ENCODE data around the gene GSE1. TPM values are rescaled to one million over a fixed set of nuclear protein-coding genes. Genes with fewer than 3 reads are reported as not detected.

GSE1 gene
- total RNA-seq, 1 donor from 2014 or later, result 49.8 TPM

DNA sequence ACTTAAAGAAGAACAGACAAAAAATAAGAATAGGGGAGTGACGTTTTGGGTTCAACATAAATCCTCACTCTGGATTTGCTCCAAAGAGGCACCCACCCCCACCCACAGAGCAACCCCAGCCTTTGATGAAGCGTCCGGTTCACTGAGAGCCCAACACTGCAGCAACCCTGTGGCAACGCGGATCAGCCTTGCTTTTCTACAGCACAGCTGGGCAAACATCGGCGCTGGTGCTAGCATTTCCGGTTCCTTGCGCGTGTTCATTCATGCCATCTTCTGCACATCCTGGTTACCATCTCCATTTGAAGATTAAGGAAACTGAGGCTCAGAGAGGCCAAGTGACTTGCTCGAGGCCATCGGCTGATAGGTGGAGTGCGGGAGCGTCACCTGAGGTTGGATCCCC lies 84.3 kb downstream of the GSE1 start:
- DNase-seq (ENCODE audit: low spot score), result no peak

DNA sequence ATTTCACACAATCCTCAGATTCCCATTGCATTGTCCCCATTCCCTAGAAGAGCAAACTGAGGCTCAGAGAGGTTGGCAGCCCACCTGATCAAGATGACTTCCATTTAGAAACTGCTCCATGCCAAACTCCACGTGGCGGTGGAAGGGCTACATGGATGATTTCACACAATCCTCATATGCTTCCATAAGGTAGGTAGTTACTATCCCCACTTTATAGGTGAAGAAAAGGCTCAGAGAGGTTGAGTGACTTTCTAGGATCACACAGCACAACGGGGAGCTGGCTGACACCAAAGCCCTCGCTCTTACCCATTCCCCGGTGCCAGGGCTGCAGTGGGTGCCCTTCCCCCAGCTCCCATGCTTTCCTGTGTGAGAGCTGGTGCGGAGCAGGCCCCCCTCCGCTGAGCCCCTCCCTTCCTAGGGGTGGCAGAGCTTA lies 85.4 kb downstream of the GSE1 start:
- no peak for DNase-seq (ENCODE audit: low spot score)

DNA sequence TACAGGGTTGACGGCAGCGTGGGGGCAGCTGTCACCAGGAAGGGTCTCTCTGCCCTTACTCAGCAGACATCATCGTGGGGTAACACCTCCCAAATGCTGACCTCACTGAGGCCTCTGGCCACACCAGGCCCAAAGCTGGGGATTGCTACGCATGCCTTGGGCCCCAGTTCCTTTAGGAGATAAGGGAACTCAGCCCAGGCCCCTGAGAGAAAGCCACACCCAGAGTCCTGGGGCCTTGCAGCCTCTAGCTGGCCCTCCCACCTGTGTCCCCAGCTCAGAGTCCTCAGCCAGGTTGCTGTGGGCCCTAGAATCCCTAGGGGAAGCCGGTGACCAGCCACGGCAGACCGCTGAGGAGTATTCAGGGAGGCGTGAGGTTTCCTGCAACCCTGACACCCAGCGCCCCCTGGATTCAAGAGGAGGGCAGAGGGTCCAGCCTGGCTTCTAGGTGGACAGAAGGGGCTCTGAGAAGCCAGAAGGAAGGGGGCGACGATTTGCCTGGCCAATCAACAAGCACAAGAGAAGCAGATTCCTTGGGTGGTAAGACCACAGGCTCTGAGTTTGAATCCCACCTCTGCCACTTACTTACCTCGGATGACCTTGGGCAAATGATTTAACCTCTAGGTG lies 85.9 kb downstream of the GSE1 start:
- DNase-seq (ENCODE audit: low spot score), result no peak

DNA sequence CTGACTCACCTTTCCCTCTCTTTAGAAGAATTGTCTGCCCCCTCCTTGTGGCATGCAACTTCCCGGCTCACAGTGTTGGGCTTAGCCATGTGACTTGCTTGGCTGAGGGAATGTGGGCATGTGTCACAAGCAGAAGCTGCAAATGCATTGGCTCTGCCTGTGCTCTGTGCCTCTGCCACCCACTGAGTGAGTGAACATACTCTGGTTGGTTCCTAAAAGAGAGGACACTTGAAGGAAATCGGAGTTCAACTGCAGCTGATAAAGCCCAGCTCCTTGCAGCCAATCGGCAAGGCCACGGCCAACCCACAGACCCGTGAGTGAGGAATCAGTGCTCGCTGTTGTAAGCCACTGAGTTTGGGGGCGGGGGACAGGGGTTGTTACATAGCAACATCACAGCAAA lies 86.5 kb downstream of the GSE1 start:
- peak; percentile 69 for DNase-seq (ENCODE audit: low spot score)

DNA sequence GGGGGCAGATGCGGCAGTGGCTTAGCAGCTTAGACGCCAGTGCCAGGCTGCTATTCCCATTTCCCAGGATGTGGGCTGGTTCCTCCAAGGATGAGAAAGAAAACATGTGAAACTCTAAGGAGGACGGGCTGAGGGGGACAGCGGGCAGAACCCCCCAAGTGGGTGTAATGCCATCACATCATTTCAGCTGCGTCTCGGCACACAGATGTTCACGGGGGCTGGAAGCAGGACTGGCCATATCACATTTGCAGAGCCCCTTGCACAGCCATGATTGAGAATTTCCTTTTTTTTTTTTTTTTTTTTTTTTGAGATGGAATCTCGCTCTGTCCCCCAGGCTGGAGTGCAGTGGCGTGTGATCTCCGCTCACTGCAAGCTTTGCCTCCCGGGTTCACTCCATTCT lies 90.9 kb downstream of the GSE1 start:
- DNase-seq (ENCODE audit: low spot score), result no peak

DNA sequence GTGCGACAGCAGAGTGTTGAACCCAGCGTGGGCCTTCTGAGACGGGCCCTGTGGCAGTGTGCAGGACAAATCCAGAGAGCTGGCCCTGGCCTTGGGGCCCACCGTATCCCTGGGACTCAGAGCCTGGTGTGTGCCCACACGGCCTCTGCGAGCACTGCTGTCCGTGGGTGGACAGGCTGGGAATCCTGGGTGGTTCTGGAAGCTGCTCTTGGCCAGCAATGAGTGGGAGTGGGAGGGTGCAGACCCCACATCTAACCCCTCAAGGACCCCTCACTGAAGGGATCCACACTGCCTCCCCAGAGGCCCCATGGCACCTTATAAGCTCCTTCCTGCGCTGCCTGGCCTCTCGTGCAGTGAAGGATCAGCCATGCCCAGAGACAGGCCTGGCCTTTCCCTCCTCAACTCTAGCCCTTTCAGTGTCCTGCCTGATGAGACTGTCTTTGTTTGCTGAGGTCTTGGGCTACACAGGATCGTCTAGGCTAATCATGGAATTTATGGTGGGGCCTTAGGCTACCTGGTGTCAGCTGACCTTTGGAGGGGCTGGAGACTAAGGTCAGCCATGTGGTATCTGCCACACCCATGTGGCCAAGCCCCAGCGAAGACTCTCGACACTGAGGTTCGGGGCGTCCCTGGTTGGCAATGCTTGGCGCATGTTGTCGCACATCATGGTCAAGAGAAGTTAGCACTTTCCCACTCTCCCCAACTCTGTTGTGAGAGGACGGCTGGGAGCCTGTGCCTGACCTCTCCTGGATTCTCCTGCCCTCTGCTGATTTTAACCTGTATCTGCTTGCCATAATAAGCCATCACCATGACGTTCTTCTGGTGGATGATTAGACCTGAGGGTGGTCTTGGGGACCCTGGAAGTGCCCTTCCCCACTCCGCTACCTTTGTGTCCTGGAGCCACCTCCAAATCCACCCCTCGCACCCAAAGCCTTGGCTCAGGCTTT lies 92.1 kb downstream of the GSE1 start:
- no peak for DNase-seq (ENCODE audit: low spot score)

DNA sequence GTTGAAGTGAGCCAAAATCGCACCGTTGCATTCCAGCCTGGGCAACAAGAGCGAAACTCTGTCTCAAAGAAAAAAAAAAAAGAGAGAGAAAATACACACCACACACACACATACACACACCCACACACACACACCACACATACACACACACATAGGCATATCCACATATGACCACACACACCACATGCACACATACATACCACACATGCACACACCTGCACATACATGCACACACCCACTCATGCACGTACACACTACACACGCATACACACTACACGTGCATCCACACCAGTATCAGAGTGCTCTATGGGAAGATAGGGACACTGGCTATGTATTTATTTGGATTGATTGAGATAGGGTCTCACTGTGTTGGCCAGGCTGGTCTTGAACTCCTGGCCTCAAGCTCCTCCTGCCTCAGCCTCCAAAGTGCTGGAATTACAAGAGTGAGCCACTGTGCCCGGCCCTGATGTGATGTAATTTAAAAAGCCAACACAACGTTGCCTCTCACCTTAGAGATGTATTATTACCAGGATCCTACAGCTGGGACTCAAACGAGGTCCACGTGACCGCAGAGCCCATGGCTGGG lies 93.4 kb downstream of the GSE1 start:
- DNase-seq (ENCODE audit: low spot score), result no peak

DNA sequence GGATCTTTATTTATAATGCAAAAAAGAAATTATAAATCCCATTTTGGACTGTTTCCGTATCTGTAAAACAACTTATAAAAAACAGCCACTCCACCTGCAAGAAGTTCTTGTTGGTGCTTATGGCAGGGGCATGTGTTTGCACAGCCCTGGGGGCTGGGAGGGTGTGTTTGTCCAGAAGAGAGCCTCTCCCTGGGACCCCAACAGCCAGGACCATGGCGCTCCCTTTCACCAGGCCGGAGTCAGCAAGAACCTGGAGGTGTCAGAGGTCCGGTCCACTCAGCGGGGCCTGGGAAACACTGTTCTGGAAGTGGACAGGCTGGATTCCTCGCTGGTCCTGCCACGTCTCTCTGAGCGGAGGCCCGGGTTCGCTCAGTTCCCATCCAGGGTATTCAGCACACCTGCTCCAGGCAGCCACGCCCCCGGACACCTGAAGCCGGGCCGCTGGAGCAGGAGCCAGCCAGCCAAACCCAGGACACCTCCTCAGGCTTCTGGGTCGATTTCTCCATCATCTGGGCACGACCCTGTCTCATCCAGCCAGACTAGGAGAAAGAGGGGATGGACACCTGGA lies 94.5 kb downstream of the GSE1 start:
- no peak for DNase-seq (ENCODE audit: low spot score)

DNA sequence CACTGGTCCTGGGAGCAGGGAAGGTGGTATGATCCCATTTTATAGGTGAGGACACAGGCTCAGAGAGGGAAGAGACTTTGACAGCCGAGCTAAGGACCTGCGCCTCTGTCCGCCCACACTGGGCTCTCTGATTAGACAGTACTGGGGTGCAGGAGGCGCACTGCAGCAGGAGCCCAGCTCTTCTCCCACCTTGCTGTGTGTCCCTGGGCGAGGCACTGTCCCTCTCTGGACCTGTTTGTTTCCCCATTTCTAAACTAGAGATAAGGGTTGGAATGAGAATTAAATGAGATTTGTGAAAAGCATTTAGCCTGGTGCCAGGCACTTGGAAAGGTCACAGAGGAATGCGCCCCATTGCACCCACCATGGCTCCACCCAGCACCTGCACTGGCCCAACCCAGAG lies 95.2 kb downstream of the GSE1 start:
- DNase-seq (ENCODE audit: low spot score), result no peak

DNA sequence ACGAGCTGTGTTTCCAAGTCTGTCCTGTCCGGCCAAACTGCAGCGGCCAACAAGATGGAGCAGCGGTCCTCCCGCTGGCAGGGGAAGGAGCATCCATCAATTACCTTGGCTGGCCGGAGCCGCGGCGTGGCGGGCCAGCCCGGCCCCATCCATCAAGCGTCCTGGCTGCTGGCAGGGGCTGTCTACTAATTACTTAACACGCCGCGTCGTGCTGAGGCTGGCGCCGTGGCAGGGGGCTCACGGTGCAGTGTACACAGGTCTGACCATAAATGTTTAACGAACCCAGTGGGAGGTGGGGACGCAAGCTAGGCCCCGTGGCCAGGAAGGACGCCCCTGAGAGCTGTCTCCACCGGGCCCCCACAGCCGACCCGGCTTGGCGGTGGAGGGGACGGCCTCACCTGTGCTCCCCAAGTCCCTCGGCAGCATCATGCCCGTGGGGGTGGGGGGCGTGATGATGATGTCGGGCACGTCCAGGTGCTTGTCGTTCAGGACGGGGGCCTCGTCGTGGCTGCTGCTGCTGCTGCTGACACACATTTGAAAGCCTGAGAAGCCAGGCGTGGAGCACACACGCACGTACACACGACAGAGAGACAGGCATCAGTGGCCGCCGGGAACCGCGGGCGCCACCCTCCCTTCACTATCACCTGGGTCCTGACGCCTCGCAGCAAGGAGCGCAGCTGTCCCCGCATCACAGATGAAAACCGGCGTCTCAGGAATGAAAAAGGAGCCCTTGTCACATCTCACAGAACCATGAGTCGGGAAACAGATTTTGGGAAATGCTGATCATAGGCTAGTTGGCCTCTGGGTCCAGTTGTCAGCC lies 96.9 kb downstream of the GSE1 start:
- DNase-seq (ENCODE audit: low spot score), result no peak

DNA sequence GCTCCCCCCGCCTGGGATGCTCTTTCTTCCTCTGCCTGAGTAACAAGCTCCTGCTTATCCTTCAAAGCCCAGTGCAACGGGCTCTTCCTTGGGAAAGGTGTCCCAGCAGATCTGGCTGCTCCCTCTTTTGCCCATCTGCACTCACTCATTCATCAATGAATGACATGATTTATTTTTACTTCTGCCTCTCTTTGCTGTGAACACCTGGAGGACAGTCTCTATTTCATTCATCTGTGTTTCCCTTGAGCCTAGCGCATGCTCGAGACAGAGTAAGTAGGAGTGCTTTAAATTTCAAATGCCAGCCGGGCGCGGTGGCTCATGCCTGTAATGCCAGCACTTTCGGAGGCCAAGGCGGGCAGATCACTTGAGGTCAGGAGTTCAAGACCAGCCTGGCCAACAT lies 97.6 kb downstream of the GSE1 start:
- DNase-seq (ENCODE audit: low spot score), result no peak

DNA sequence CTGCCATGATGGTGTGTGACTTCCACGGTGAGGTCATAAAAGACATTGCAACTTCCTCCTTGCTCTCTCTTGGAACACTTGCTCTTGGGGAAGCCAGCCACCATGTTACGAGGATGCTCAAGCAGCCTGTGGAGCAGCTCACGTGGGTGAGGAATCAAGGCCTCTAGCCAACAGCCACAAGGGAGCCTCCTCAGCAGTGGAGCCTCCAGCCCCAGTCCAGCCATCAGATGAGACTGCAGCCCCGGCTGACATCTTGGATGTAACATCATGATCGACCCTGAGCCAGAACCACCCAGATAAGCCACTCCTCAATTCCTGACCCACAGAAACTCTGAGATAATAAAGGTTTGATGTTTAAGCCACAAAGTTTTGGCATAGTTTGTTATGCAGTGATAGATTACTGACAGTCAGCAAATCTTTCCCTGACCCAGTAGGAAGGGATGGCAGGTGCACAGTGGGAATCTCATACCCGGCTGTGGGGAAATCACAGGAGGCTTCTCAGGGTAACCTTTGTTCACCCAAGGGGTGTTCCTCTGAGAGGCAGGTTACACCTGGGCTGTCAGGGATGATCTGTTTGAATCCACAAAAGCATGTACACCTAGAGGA lies 99.0 kb downstream of the GSE1 start:
- DNase-seq (ENCODE audit: low spot score), result no peak

DNA sequence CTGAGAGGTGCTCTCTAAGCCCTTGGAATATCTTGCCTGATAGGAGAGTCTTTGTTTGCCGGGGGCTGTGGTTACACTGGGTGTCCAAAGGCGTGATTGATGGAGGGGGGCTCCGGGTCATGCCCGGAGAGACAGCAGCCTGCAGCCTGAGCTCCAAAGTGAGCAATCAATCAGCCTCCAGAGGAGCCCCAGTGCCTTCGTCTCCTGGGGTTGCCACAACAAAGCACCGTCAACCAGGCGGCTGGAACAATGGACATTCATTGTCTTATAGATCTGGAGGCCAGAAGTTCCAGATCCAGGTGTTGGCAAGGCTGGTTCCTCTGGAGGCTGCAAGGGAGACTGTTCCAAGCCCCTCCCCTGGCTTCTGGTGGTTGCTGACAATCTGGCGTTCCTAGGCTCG lies 99.7 kb downstream of the GSE1 start:
- DNase-seq (ENCODE audit: low spot score), result no peak

DNA sequence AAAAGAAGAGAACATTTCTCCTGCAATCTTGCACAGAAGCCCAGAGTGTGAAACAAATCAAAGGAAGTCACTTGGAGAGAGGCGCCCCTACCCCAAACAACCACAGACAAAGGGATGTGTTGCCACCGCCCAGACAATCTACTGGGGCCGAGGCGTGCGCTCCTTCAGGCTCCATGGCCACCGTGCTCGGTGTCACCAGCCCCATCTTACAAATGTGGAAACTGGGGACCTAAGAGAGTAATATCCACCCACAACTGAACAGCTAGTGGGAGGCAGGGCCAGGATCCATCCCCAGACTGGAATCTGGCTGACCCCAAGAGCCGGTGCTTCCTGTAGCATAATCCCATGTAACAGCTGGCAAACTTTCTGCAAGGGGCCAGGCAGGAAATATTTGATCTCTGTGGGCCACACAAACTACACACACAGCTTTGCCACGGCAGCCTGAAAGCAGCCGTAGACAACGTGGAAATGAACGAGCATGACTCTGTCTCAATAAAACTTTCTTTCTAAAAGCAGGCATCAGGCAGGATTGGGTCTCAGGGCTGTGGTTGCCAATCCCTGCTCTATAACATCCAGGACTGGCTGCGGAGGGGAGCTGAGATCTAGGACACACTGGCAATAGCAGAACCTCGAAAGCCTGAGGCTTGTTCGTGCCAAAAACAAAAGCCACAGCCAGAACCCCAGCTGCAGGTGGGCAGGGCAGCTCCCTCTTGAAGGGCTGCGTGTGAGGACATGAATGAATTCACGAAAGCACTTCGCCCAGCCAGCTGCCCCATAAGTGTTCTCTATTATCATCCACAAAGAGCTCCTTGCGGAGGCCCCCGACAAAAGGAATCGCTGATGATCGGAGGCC lies 102.3 kb downstream of the GSE1 start:
- DNase-seq (ENCODE audit: low spot score), result peak; percentile 51

DNA sequence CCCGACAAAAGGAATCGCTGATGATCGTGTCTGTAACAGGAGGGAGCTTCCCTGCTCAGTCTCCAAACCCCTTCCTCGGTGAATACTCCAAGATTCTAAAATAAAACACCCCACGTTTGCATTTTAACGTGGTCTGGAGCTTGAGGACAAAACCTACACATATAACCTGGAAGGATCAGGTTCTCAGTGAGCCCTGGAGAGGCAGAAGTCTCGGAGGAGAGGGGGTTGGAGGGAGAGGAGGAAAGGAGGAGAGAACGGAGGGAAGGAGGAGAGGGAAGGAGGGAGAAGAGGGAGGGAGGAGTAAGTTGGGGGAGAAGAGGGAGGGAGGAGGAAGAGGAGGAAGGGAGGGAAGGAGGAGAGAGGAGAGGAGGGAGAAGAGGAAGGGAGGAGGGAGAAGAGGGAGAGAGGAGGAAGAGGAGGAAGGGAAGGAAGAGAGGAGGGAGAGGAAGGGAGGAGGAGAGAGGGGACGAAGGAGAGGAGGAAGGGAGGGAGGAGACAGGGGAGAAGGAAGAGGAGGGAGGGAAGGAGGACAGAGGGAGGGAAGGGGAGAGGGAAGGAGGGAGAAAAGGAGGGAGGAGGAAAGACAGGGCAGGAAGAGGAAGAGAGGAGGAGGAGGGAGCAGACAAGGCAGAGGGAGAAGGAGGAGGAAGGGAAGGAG lies 103.0 kb downstream of the GSE1 start:
- no peak for DNase-seq (ENCODE audit: low spot score)

DNA sequence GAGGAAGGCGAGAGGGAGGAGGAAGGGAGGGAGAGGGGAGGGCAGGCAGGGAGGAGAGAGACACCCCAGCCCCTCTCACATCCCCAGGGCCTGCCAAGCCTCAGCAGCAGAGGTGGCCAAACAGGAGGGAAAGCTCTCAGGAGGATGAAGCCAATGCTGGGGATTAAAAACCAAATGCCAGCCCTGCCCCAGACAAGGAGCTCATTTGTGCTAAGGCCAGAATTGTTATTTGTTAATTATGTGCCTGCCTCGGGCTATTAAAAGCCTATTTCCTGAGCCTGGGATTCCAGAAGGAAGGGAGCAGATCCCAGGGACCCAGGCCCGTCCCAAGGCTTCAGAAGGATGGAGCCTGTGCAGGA lies 103.5 kb downstream of the GSE1 start:
- DNase-seq (ENCODE audit: low spot score), result no peak

DNA sequence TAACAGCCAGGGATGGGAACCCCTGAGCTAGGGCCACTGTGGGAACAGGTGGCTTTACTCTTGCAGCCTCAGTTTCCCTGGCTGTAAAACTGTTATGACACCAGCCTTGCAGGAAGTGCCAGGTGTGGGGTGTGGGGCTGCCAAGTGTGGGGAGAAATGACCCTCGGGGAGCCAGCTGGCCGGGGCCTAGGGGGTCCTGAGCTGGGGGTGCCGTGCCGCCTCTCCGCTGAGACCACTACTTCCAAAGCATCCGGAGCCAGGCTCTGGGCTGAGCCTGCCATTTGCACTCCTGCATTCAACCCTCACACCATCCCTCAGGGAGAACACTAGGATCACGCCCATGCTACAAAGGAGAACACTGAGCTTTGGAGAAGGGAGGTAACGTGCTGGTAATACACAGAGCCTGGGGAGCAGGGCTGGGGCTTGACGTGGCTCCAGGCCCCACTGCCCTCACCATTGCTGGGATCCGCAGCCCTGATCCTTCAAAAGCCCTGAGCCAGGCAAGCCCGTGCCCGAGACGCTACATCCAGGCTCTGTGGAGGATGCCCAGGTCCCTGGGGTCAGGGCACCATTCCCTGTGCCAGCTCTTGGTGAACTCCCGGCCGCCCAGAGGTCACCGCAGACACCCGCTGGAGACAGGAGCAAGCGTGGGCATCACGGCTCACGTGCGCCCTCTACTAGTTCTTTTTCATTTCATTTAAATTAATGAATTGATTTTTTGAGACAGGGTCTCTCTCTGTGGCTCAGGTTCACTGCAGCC lies 104.5 kb downstream of the GSE1 start:
- peak; percentile 66 for DNase-seq (ENCODE audit: low spot score)

DNA sequence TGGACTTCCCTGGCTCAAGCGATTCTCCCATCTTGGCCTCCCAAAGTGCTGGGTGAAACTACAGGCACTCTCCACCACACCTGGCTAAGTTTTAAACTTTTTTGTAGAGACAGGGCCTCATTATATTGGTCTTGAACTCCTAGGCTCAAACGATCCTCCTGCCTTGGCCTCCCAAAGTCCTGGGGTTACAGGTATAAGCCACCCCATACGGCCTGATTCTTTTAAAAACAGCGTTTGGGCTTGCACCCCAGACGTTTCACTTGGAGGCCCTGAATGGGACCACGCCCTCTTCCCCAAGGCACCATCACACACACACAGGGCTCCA lies 105.0 kb downstream of the GSE1 start:
- DNase-seq (ENCODE audit: low spot score), result no peak

DNA sequence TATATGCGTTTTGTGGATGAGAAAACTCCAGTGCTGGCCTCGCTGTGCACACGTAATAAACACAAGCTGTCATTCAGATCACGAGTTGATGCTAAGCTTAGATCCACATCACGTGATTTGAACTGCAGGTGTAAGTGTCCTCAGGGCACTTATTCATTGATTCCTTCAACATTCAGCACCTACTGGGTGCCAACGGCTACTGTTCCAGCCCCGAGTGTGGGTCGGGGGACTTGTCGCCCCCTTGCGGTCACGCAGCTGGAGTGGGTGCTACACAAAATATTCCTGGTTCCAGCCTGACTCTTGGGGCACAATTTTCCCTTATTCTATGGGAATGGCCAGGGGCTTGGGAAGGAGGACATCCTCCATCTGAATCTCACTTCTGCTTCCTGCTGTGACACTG lies 105.6 kb downstream of the GSE1 start:
- no peak for DNase-seq (ENCODE audit: low spot score)

Measured in ureter (tissue), 1 donor.